RWPE2 (cell line): Measurements from ENCODE around the gene RRP7A.
"Not testable (repeated sequence)": the region's sequence is repeated elsewhere in the genome, so short reads cannot be mapped to it uniquely, and the experiment has no call there.

Experiments used
- ATAC-seq: fragments of 200-7000 bp; cut with Tn5 transposase; 3 replicates; pipeline ENCODE4 v1.9.1; 2021; ENCODE audit warnings: low read depth
- DNase-seq: peaks from one replicate; pipeline ENCODE4 v3.0.0-alpha.2; 2020; ENCODE audit warnings: low spot score
- H3K27ac ChIP-seq: fragments of 450-650 bp; 2 replicates; pipeline ENCODE4 v1.5.1; 2017; ENCODE audit warnings: mild to moderate bottlenecking; ENCODE audit not compliant: poor library complexity, severe bottlenecking
- H3K27me3 ChIP-seq: fragments of 250-450 bp; sonication (Bioruptor Pico); 2 replicates; pipeline ENCODE4 v1.5.1; 2021; ENCODE audit warnings: mild to moderate bottlenecking, moderate library complexity; ENCODE audit not compliant: insufficient read depth, poor library complexity, severe bottlenecking
- H3K36me3 ChIP-seq: fragments of 250-450 bp; sonication (Bioruptor Pico); 2 replicates; pipeline ENCODE4 v1.5.1; 2020; ENCODE audit warnings: low read depth, mild to moderate bottlenecking, moderate library complexity
- H3K4me1 ChIP-seq: fragments of 250-450 bp; sonication (Bioruptor Pico); 2 replicates; pipeline ENCODE4 v1.5.1; 2021; ENCODE audit warnings: mild to moderate bottlenecking, moderate library complexity; ENCODE audit not compliant: insufficient read depth, poor library complexity, severe bottlenecking
- H3K4me3 ChIP-seq: fragments of 250-450 bp; sonication (Bioruptor Pico); 2 replicates; pipeline ENCODE4 v1.5.1; 2021; ENCODE audit warnings: mild to moderate bottlenecking, moderate library complexity; ENCODE audit not compliant: severe bottlenecking
- H3K9me3 ChIP-seq: fragments of 250-450 bp; sonication (Bioruptor Pico); 2 replicates; pipeline ENCODE4 v1.5.1; 2021; ENCODE audit warnings: mild to moderate bottlenecking, moderate library complexity; ENCODE audit not compliant: severe bottlenecking
- CTCF ChIP-seq: fragments of 450-650 bp; IDR thresholded peaks from one replicate; pipeline ENCODE4 v1.5.1; 2017; ENCODE audit warnings: mild to moderate bottlenecking, moderate library complexity; ENCODE audit not compliant: poor library complexity, severe bottlenecking

Gene RRP7A

GRCh38 chr22:42493393-42493792 is 26.2 kb downstream of the RRP7A start:
- H3K36me3 ChIP-seq: no peaks in the 10 kb centered on the region
- H3K9me3 ChIP-seq: no peaks in the 10 kb centered on the region
- DNase-seq: no peak
- no peak for TF ChIP-seq CTCF
- ATAC-seq: no peak
- H3K4me1 ChIP-seq: peaks cover 3% of the 10 kb centered on the region
- no peak overlapping the region for H3K27ac ChIP-seq
- no peak overlapping the region for H3K4me3 ChIP-seq
- no peaks in the 10 kb centered on the region for H3K27me3 ChIP-seq

- no peak for DNase-seq
- TF ChIP-seq CTCF: no peak
- H3K36me3 ChIP-seq: no peaks in the 10 kb centered on the region
- no peaks in the 10 kb centered on the region for H3K4me1 ChIP-seq
- no peak for ATAC-seq
- H3K4me3 ChIP-seq: no peak overlapping the region
- no peak overlapping the region for H3K27ac ChIP-seq
- no peaks in the 10 kb centered on the region for H3K9me3 ChIP-seq
- H3K27me3 ChIP-seq: no peaks in the 10 kb centered on the region
Observed at GRCh38 chr22:42492323-42492690, 27.3 kb downstream of the RRP7A start.

DNA sequence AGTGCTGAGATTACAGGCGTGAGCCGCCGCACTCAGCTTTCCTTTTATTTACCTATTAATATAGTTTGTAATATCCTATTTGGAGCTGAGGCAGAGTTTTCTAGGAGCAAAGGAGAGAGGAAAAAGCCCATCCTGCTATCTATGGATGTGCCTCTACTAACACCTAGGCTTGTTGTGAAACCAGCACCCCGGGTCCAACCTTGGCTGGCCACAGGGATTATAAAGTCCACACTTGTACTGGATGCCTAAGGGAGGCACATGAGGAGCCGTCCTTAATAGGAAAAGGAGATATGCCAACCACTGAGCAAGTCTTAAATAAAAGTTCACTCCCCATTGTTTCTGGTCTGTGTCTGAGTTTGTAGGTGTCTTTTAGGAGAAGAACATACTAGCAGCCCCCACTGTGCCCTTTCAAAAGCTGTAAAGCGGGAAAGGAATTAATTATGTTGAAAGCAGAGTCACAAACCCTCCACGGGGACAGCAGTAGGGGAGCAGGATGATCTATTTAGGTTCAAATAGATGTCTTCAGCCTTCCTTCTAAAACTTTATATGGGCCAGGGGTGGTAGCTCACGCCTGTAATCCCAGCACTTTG is 29.3 kb downstream of the RRP7A start:
- TF ChIP-seq CTCF: no peak
- H3K4me3 ChIP-seq: no peak overlapping the region
- no peak for DNase-seq
- no peaks in the 10 kb centered on the region for H3K9me3 ChIP-seq
- ATAC-seq: no peak
- no peaks in the 10 kb centered on the region for H3K4me1 ChIP-seq
- no peaks in the 10 kb centered on the region for H3K36me3 ChIP-seq
- no peaks in the 10 kb centered on the region for H3K27me3 ChIP-seq
- H3K27ac ChIP-seq: no peak overlapping the region

- Histone ChIP-seq H3K4me1 (no peaks in the 10 kb centered on the region), H3K27me3 (peaks cover 6% of the 10 kb centered on the region), H3K36me3 (no peaks in the 10 kb centered on the region), H3K27ac (no peak overlapping the region), H3K9me3 (no peaks in the 10 kb centered on the region), H3K4me3 (no peak overlapping the region)
- DNase-seq: no peak
- no peak for TF ChIP-seq CTCF
- no peak for ATAC-seq
Observed at GRCh38 chr22:42489000-42489399, 30.6 kb downstream of the RRP7A start.

DNA sequence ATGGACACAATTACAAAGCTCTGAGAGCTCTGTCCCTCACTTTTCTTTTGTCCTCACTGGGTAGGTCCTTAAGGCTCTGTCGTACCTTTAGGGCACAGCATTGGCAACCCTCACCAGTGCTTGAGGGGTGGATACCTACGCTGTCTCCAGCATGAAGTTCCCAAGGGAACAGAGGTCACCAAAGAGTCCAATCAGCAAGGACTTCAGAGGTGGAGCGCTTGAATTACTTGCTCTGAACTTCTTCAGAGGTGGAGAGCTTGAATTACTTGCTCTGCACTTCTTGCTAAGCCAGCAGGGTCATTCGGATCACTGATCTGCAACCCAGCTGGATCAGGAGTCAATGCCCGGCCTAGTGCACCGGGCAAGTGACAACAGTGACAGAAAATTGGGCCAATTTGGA is 35.1 kb downstream of the RRP7A start:
- DNase-seq (no peak), ATAC-seq (no peak)
- H3K9me3 ChIP-seq: no peaks in the 10 kb centered on the region
- no peak overlapping the region for H3K4me3 ChIP-seq
- no peak for TF ChIP-seq CTCF
- H3K27ac ChIP-seq: no peak overlapping the region
- peaks cover 6% of the 10 kb centered on the region for H3K27me3 ChIP-seq
- H3K4me1 ChIP-seq: no peaks in the 10 kb centered on the region
- H3K36me3 ChIP-seq: no peaks in the 10 kb centered on the region

- H3K27ac ChIP-seq, ATAC-seq: not testable (repeated sequence)
Observed at GRCh38 chr22:42483610-42484223, 35.9 kb downstream of the RRP7A start.

More at GRCh38 chr22:42483610-42484223, 35.9 kb downstream of the RRP7A start:
- H3K27me3 ChIP-seq, H3K36me3 ChIP-seq, H3K4me3 ChIP-seq, H3K4me1 ChIP-seq, DNase-seq, H3K9me3 ChIP-seq: not testable (repeated sequence)
